CD8-positive, alpha-beta memory T cell (primary cell): ENCODE data around the gene TMEM250. TPM values are rescaled to one million over a fixed set of nuclear protein-coding genes. Genes with fewer than 3 reads are reported as not detected.

ENCODE experiments used
- CTCF ChIA-PET: fragments of 350-600 bp; sonication (Branson Sonifier 250); formaldehyde crosslinking; loops from one replicate; lab custom pipeline; 2021; ENCODE audit warnings: antibody characterized with exemption; lab: Charles Lee
- POLR2A ChIA-PET: fragments of 350-600 bp; sonication (Branson Sonifier 250); formaldehyde crosslinking; loops from one replicate; lab custom pipeline; 2021; ENCODE audit warnings: antibody characterized with exemption; lab: Charles Lee
- DNase-seq, 5 donors: peaks; one replicate each; pipeline versions ENCODE4 v3.0.0 to v3.0.0-alpha.2; 2020 to 2022; ENCODE audit warnings: mixed read lengths in 1 of 5
- H3K27ac ChIP-seq: one replicate; pipeline ENCODE4 v1.7.0; 2013; ENCODE audit warnings: low read depth, mild to moderate bottlenecking, low read length, moderate library complexity
- H3K27me3 ChIP-seq: 2 replicates; pipeline ENCODE4 v1.7.0; 2013; ENCODE audit warnings: low read length, mild to moderate bottlenecking; ENCODE audit not compliant: insufficient read depth, poor library complexity, severe bottlenecking
- H3K36me3 ChIP-seq: 2 replicates; pipeline ENCODE4 v1.7.0; 2013; ENCODE audit warnings: mild to moderate bottlenecking, low read length, moderate library complexity; ENCODE audit not compliant: insufficient read depth
- H3K4me1 ChIP-seq: 2 replicates; pipeline ENCODE4 v1.7.0; 2013; ENCODE audit warnings: mild to moderate bottlenecking, low read length, moderate library complexity; ENCODE audit not compliant: insufficient read depth
- H3K4me3 ChIP-seq: 2 replicates; pipeline ENCODE4 v1.7.0; 2013; ENCODE audit warnings: mild to moderate bottlenecking, low read length
- H3K9me3 ChIP-seq: 2 replicates; pipeline ENCODE4 v1.7.0; 2013; ENCODE audit warnings: mild to moderate bottlenecking, low read length
- H3K27ac Mint-ChIP-seq, 8 donors: one replicate each; pipeline ENCODE4 v1.8.0; 2020 to 2021; ENCODE audit warnings: mixed read lengths in 8 of 8, mild to moderate bottlenecking in 6 of 8, inconsistent platforms in 3 of 8, moderate library complexity in 3 of 8
- H3K27me3 Mint-ChIP-seq, 2 donors: one replicate each; pipeline ENCODE4 v1.8.0; 2020 to 2021; ENCODE audit warnings: mixed read lengths in 2 of 2, mild to moderate bottlenecking in 1 of 2, moderate library complexity in 1 of 2
- H3K36me3 Mint-ChIP-seq, 3 donors: one replicate each; pipeline ENCODE4 v1.8.0; 2020 to 2021; ENCODE audit warnings: mixed read lengths in 3 of 3, inconsistent platforms in 1 of 3, mild to moderate bottlenecking in 1 of 3
- H3K4me1 Mint-ChIP-seq, 3 donors: one replicate each; pipeline ENCODE4 v1.8.0; 2020 to 2021; ENCODE audit warnings: mixed read lengths in 3 of 3, inconsistent platforms in 1 of 3, mild to moderate bottlenecking in 1 of 3
- H3K4me3 Mint-ChIP-seq, 7 donors: one replicate each; pipeline ENCODE4 v1.8.0; 2020 to 2021; ENCODE audit warnings: mixed read lengths in 7 of 7, mild to moderate bottlenecking in 6 of 7, moderate library complexity in 4 of 7, inconsistent platforms in 2 of 7
- H3K9me3 Mint-ChIP-seq, 5 donors: one replicate each; pipeline ENCODE4 v1.8.0; 2020 to 2022; ENCODE audit warnings: mixed read lengths in 5 of 5, mild to moderate bottlenecking in 3 of 5, moderate library complexity in 2 of 5, inconsistent platforms in 1 of 5
- polyA plus RNA-seq: library from polyadenylated mRNA; unstranded; fragments of 300-500 nt; fragmentation: Illumina TruSeq; gene quantifications from one replicate; pipeline ENCODE4 v1.2.3, GENCODE V29; 2021
- total RNA-seq, 2 experiments: library from RNA; stranded (reverse); gene quantifications; one replicate each; pipeline ENCODE4 v1.2.3, GENCODE V29; 2021

The TMEM250 gene
- total and polyA plus RNA-seq, 3 experiments from 2014 or later = 46.4 to 74.9 (median 50.2) TPM

- peak overlapping the region; percentile 59 to 85 (median 79) for H3K4me3 Mint-ChIP-seq
- H3K4me1 ChIP-seq = peaks cover 25% of the 10 kb centered on the region
- H3K27ac ChIP-seq = no peak overlapping the region
- POLR2A ChIA-PET = interaction anchor here (0.6 to 4.7 kb wide), 2 partner anchors 11 to 17 kb away, joined by 5 to 59 read pairs; no protein-coding TSS in a partner anchor
- H3K27ac Mint-ChIP-seq = peak overlapping the region in 2 of 8 donors; percentile 12 to 64
- CTCF ChIA-PET = interaction anchor here (0.7 to 2.4 kb wide), 4 partner anchors 10 to 129 kb away, joined by 3 to 9 read pairs (median 7); no protein-coding TSS in a partner anchor
- peaks cover 11 to 38% (median 17%) of the 10 kb centered on the region in 3 donors for H3K4me1 Mint-ChIP-seq
- no peaks in the 10 kb centered on the region for H3K9me3 Mint-ChIP-seq
- H3K27me3 Mint-ChIP-seq = peaks cover 0 to 3% of the 10 kb centered on the region in 2 donors
- H3K27me3 ChIP-seq = no peaks in the 10 kb centered on the region
- H3K9me3 ChIP-seq = no peaks in the 10 kb centered on the region
- no peaks in the 10 kb centered on the region for H3K36me3 ChIP-seq
- H3K4me3 ChIP-seq = no peak overlapping the region
- DNase-seq = no peak
- H3K36me3 Mint-ChIP-seq = peaks cover 0 to 2% (median 0%) of the 10 kb centered on the region in 3 donors
These were observed 22.1 kb downstream of the TMEM250 start for GRCh38 chr9:136096505-136097001.

- Mint-ChIP-seq H3K36me3 (peaks cover 0 to 2% (median 0%) of the 10 kb centered on the region in 3 donors), H3K4me3 (peak within 1 kb of the TSS; percentile 72 to 94 (median 80)), H3K27ac (peak within 1 kb of the TSS in 5 of 8 donors; percentile 39 to 75 (median 46)), H3K9me3 (no peaks in the 10 kb centered on the region), H3K4me1 (peaks cover 14 to 42% (median 17%) of the 10 kb centered on the region in 3 donors), H3K27me3 (peaks cover 0 to 3% of the 10 kb centered on the region in 2 donors)
- H3K9me3 ChIP-seq = no peaks in the 10 kb centered on the region
- CTCF ChIA-PET = interaction anchor here (0.6 to 2.4 kb wide), 5 partner anchors 12 to 27 kb away, joined by 3 to 9 read pairs (median 6); no protein-coding TSS in a partner anchor
- H3K27ac ChIP-seq = peak within 1 kb of the TSS; percentile 47
- H3K27me3 ChIP-seq = no peaks in the 10 kb centered on the region
- H3K4me3 ChIP-seq = peak within 1 kb of the TSS; percentile 50
- POLR2A ChIA-PET = interaction anchor here (1.0 to 4.7 kb wide), 3 partner anchors 13 to 26 kb away, joined by 6 to 59 read pairs (median 7); partner anchors contain the start of gene TMEM250
- H3K4me1 ChIP-seq = peaks cover 25% of the 10 kb centered on the region
- DNase-seq = peak in 1 of 5 donors; percentile 31
- no peaks in the 10 kb centered on the region for H3K36me3 ChIP-seq
These were observed 23.3 kb downstream of the TMEM250 start, which contains the start of gene NACC2 for GRCh38 chr9:136095070-136096058. NACC2 (minus strand) TSS chr9:136095289; CDS start chr9:136050521, 44,768 bp downstream.

GRCh38 chr9:136093995-136094881, 24.4 kb downstream of the TMEM250 start:
- Mint-ChIP-seq H3K4me1 (peaks cover 20 to 49% (median 22%) of the 10 kb centered on the region in 3 donors), H3K4me3 (peak overlapping the region; percentile 64 to 94 (median 77)), H3K27ac (peak overlapping the region in 6 of 8 donors; percentile 42 to 85 (median 57)), H3K36me3 (peaks cover 0 to 2% (median 0%) of the 10 kb centered on the region in 3 donors), H3K9me3 (no peaks in the 10 kb centered on the region), H3K27me3 (peaks cover 0 to 2% of the 10 kb centered on the region in 2 donors)
- no peaks in the 10 kb centered on the region for H3K27me3 ChIP-seq
- peak; percentile 39 to 72 (median 57) for DNase-seq
- no peaks in the 10 kb centered on the region for H3K9me3 ChIP-seq
- no peaks in the 10 kb centered on the region for H3K36me3 ChIP-seq
- ChIA-PET POLR2A (interaction anchor here (0.9 to 4.7 kb wide), 4 partner anchors 14 to 634 kb away, joined by 3 to 59 read pairs (median 6); no protein-coding TSS in a partner anchor), CTCF (interaction anchor here (2.1 kb wide), 2 partner anchors 15 to 28 kb away, joined by 5 to 15 read pairs; no protein-coding TSS in a partner anchor)
- H3K27ac ChIP-seq = peak overlapping the region; percentile 47
- peak overlapping the region; percentile 50 for H3K4me3 ChIP-seq
- H3K4me1 ChIP-seq = peaks cover 28% of the 10 kb centered on the region

GRCh38 chr9:136093346-136093986, 25.2 kb downstream of the TMEM250 start:
- H3K9me3 ChIP-seq = no peaks in the 10 kb centered on the region
- no peaks in the 10 kb centered on the region for H3K36me3 ChIP-seq
- Mint-ChIP-seq H3K9me3 (no peaks in the 10 kb centered on the region), H3K27me3 (no peaks in the 10 kb centered on the region), H3K4me3 (peak overlapping the region; percentile 70 to 94 (median 77)), H3K36me3 (peaks cover 0 to 2% (median 0%) of the 10 kb centered on the region in 3 donors), H3K27ac (peak overlapping the region in 6 of 8 donors; percentile 42 to 85 (median 68)), H3K4me1 (peaks cover 14 to 45% (median 17%) of the 10 kb centered on the region in 3 donors)
- no peak for DNase-seq
- ChIA-PET CTCF (interaction anchor here (2.1 kb wide), 2 partner anchors 16 to 29 kb away, joined by 5 to 15 read pairs; no protein-coding TSS in a partner anchor), POLR2A (interaction anchor here (1.4 to 4.7 kb wide), 3 partner anchors 14 to 28 kb away, joined by 5 to 59 read pairs (median 6); no protein-coding TSS in a partner anchor)
- peak overlapping the region; percentile 47 for H3K27ac ChIP-seq
- H3K4me3 ChIP-seq = peak overlapping the region; percentile 50
- H3K27me3 ChIP-seq = no peaks in the 10 kb centered on the region
- H3K4me1 ChIP-seq = peaks cover 23% of the 10 kb centered on the region

GRCh38 chr9:136092741-136093140, 25.9 kb downstream of the TMEM250 start:
- Mint-ChIP-seq H3K36me3 (peaks cover 0 to 2% (median 0%) of the 10 kb centered on the region in 3 donors), H3K4me1 (peaks cover 14 to 44% (median 17%) of the 10 kb centered on the region in 3 donors), H3K27me3 (no peaks in the 10 kb centered on the region), H3K27ac (peak overlapping the region in 6 of 8 donors; percentile 26 to 87 (median 73)), H3K4me3 (peak overlapping the region; percentile 70 to 88 (median 77)), H3K9me3 (no peaks in the 10 kb centered on the region)
- Histone ChIP-seq H3K4me1 (peaks cover 22% of the 10 kb centered on the region), H3K27me3 (no peaks in the 10 kb centered on the region), H3K4me3 (no peak overlapping the region), H3K36me3 (no peaks in the 10 kb centered on the region), H3K9me3 (no peaks in the 10 kb centered on the region), H3K27ac (no peak overlapping the region)
- CTCF ChIA-PET = interaction anchor here (2.1 to 6.0 kb wide), 2 partner anchors 28 to 30 kb away, joined by 15 to 81 read pairs; partner anchors contain the start of gene TMEM250
- POLR2A ChIA-PET = no interaction called here
- DNase-seq = no peak

- no peaks in the 10 kb centered on the region for H3K36me3 ChIP-seq
- no peak for DNase-seq
- H3K4me3 ChIP-seq = no peak overlapping the region
- H3K9me3 ChIP-seq = no peaks in the 10 kb centered on the region
- Mint-ChIP-seq H3K4me3 (no peak overlapping the region), H3K27ac (no peak overlapping the region), H3K9me3 (no peaks in the 10 kb centered on the region), H3K27me3 (no peaks in the 10 kb centered on the region), H3K4me1 (peaks cover 14 to 44% (median 17%) of the 10 kb centered on the region in 3 donors), H3K36me3 (peaks cover 0 to 2% (median 0%) of the 10 kb centered on the region in 3 donors)
- peaks cover 22% of the 10 kb centered on the region for H3K4me1 ChIP-seq
- H3K27me3 ChIP-seq = no peaks in the 10 kb centered on the region
- ChIA-PET POLR2A (no interaction called here), CTCF (interaction anchor here (6.0 kb wide), 1 partner anchor 28 kb away, joined by 81 read pairs; the partner anchor contains the start of gene TMEM250)
- H3K27ac ChIP-seq = no peak overlapping the region
These were observed 26.4 kb downstream of the TMEM250 start for GRCh38 chr9:136092353-136092650.
